ENCODE results near the gene XYLT1.

Gene XYLT1

GRCh38 chr16:17237350-17237944, 233.3 kb downstream of the XYLT1 start:
- peaks cover 4% of the 10 kb centered on the region for H3K4me1 ChIP-seq (ENCODE audit: control insufficient read depth, insufficient read depth, low read length)
- no peak overlapping the region for H3K9ac ChIP-seq (ENCODE audit: low read length in 2 of 2)
- no peak overlapping the region for H3K27ac ChIP-seq (ENCODE audit: low read length)
- H3K9me3 ChIP-seq (ENCODE audit: control insufficient read depth in 2 of 2, low read length in 2 of 2), result no peaks in the 10 kb centered on the region
- peaks cover 0 to 3% of the 10 kb centered on the region in 2 donors for H3K36me3 ChIP-seq (ENCODE audit: control insufficient read depth in 2 of 2, insufficient read depth in 2 of 2, low read length in 2 of 2)
- no peak overlapping the region for H3K4me3 ChIP-seq (ENCODE audit: low read length in 2 of 2)
- H3K27me3 ChIP-seq (ENCODE audit: control insufficient read depth in 1 of 2, insufficient read depth in 2 of 2, low read length in 2 of 2), result no peaks in the 10 kb centered on the region

GRCh38 chr16:17235147-17235815, 235.5 kb downstream of the XYLT1 start:
- Histone ChIP-seq H3K4me1 (ENCODE audit: control insufficient read depth, insufficient read depth, low read length) (peaks cover 4% of the 10 kb centered on the region), H3K9me3 (ENCODE audit: control insufficient read depth in 2 of 2, low read length in 2 of 2) (no peaks in the 10 kb centered on the region), H3K27ac (ENCODE audit: low read length) (no peak overlapping the region), H3K4me3 (ENCODE audit: low read length in 2 of 2) (no peak overlapping the region), H3K36me3 (ENCODE audit: control insufficient read depth in 2 of 2, insufficient read depth in 2 of 2, low read length in 2 of 2) (peaks cover 0 to 3% of the 10 kb centered on the region in 2 donors), H3K27me3 (ENCODE audit: control insufficient read depth in 1 of 2, insufficient read depth in 2 of 2, low read length in 2 of 2) (no peaks in the 10 kb centered on the region), H3K9ac (ENCODE audit: low read length in 2 of 2) (no peak overlapping the region)

GRCh38 chr16:17233318-17234002, 237.3 kb downstream of the XYLT1 start:
- peaks cover 0 to 3% of the 10 kb centered on the region in 2 donors for H3K36me3 ChIP-seq (ENCODE audit: control insufficient read depth in 2 of 2, insufficient read depth in 2 of 2, low read length in 2 of 2)
- no peak overlapping the region for H3K9ac ChIP-seq (ENCODE audit: low read length in 2 of 2)
- H3K9me3 ChIP-seq (ENCODE audit: control insufficient read depth in 2 of 2, low read length in 2 of 2), result no peaks in the 10 kb centered on the region
- peaks cover 4% of the 10 kb centered on the region for H3K4me1 ChIP-seq (ENCODE audit: control insufficient read depth, insufficient read depth, low read length)
- H3K27ac ChIP-seq (ENCODE audit: low read length), result no peak overlapping the region
- no peaks in the 10 kb centered on the region for H3K27me3 ChIP-seq (ENCODE audit: control insufficient read depth in 1 of 2, insufficient read depth in 2 of 2, low read length in 2 of 2)
- H3K4me3 ChIP-seq (ENCODE audit: low read length in 2 of 2), result no peak overlapping the region

- Histone ChIP-seq H3K4me1 (ENCODE audit: control insufficient read depth, insufficient read depth, low read length) (peaks cover 1% of the 10 kb centered on the region), H3K27ac (ENCODE audit: low read length) (no peak overlapping the region), H3K9me3 (ENCODE audit: control insufficient read depth in 2 of 2, low read length in 2 of 2) (no peaks in the 10 kb centered on the region), H3K9ac (ENCODE audit: low read length in 2 of 2) (no peak overlapping the region), H3K4me3 (ENCODE audit: low read length in 2 of 2) (no peak overlapping the region), H3K36me3 (ENCODE audit: control insufficient read depth in 2 of 2, insufficient read depth in 2 of 2, low read length in 2 of 2) (peaks cover 0 to 3% of the 10 kb centered on the region in 2 donors), H3K27me3 (ENCODE audit: control insufficient read depth in 1 of 2, insufficient read depth in 2 of 2, low read length in 2 of 2) (no peaks in the 10 kb centered on the region)
Measured at GRCh38 chr16:17232487-17232886, 238.3 kb downstream of the XYLT1 start.

GRCh38 chr16:17231972-17232371, 238.8 kb downstream of the XYLT1 start:
- no peak overlapping the region for H3K4me3 ChIP-seq (ENCODE audit: low read length in 2 of 2)
- H3K9me3 ChIP-seq (ENCODE audit: control insufficient read depth in 2 of 2, low read length in 2 of 2), result no peaks in the 10 kb centered on the region
- no peaks in the 10 kb centered on the region for H3K4me1 ChIP-seq (ENCODE audit: control insufficient read depth, insufficient read depth, low read length)
- no peak overlapping the region for H3K27ac ChIP-seq (ENCODE audit: low read length)
- H3K9ac ChIP-seq (ENCODE audit: low read length in 2 of 2), result no peak overlapping the region
- H3K36me3 ChIP-seq (ENCODE audit: control insufficient read depth in 2 of 2, insufficient read depth in 2 of 2, low read length in 2 of 2), result peaks cover 0 to 3% of the 10 kb centered on the region in 2 donors
- H3K27me3 ChIP-seq (ENCODE audit: control insufficient read depth in 1 of 2, insufficient read depth in 2 of 2, low read length in 2 of 2), result no peaks in the 10 kb centered on the region

- H3K4me1 ChIP-seq (ENCODE audit: control insufficient read depth, insufficient read depth, low read length), result no peaks in the 10 kb centered on the region
- H3K9me3 ChIP-seq (ENCODE audit: control insufficient read depth in 2 of 2, low read length in 2 of 2), result no peaks in the 10 kb centered on the region
- no peaks in the 10 kb centered on the region for H3K27me3 ChIP-seq (ENCODE audit: control insufficient read depth in 1 of 2, insufficient read depth in 2 of 2, low read length in 2 of 2)
- no peak overlapping the region for H3K9ac ChIP-seq (ENCODE audit: low read length in 2 of 2)
- no peaks in the 10 kb centered on the region for H3K36me3 ChIP-seq (ENCODE audit: control insufficient read depth in 2 of 2, insufficient read depth in 2 of 2, low read length in 2 of 2)
- H3K27ac ChIP-seq (ENCODE audit: low read length), result no peak overlapping the region
- H3K4me3 ChIP-seq (ENCODE audit: low read length in 2 of 2), result no peak overlapping the region
Measured at GRCh38 chr16:17230932-17231581, 239.7 kb downstream of the XYLT1 start.

- H3K27ac ChIP-seq (ENCODE audit: low read length), result no peak overlapping the region
- no peak overlapping the region for H3K4me3 ChIP-seq (ENCODE audit: low read length in 2 of 2)
- H3K27me3 ChIP-seq (ENCODE audit: control insufficient read depth in 1 of 2, insufficient read depth in 2 of 2, low read length in 2 of 2), result no peaks in the 10 kb centered on the region
- H3K9ac ChIP-seq (ENCODE audit: low read length in 2 of 2), result no peak overlapping the region
- H3K4me1 ChIP-seq (ENCODE audit: control insufficient read depth, insufficient read depth, low read length), result peaks cover 9% of the 10 kb centered on the region
- H3K36me3 ChIP-seq (ENCODE audit: control insufficient read depth in 2 of 2, insufficient read depth in 2 of 2, low read length in 2 of 2), result no peaks in the 10 kb centered on the region
- H3K9me3 ChIP-seq (ENCODE audit: control insufficient read depth in 2 of 2, low read length in 2 of 2), result no peaks in the 10 kb centered on the region
Measured at GRCh38 chr16:17229766-17230165, 241.0 kb downstream of the XYLT1 start.

GRCh38 chr16:17229131-17229530, 241.6 kb downstream of the XYLT1 start:
- H3K27ac ChIP-seq (ENCODE audit: low read length), result no peak overlapping the region
- H3K9me3 ChIP-seq (ENCODE audit: control insufficient read depth in 2 of 2, low read length in 2 of 2), result no peaks in the 10 kb centered on the region
- no peaks in the 10 kb centered on the region for H3K36me3 ChIP-seq (ENCODE audit: control insufficient read depth in 2 of 2, insufficient read depth in 2 of 2, low read length in 2 of 2)
- no peaks in the 10 kb centered on the region for H3K27me3 ChIP-seq (ENCODE audit: control insufficient read depth in 1 of 2, insufficient read depth in 2 of 2, low read length in 2 of 2)
- H3K4me3 ChIP-seq (ENCODE audit: low read length in 2 of 2), result no peak overlapping the region
- H3K4me1 ChIP-seq (ENCODE audit: control insufficient read depth, insufficient read depth, low read length), result peaks cover 16% of the 10 kb centered on the region
- H3K9ac ChIP-seq (ENCODE audit: low read length in 2 of 2), result no peak overlapping the region

GRCh38 chr16:17228708-17229055, 242.1 kb downstream of the XYLT1 start:
- H3K36me3 ChIP-seq (ENCODE audit: control insufficient read depth in 2 of 2, insufficient read depth in 2 of 2, low read length in 2 of 2), result no peaks in the 10 kb centered on the region
- no peaks in the 10 kb centered on the region for H3K27me3 ChIP-seq (ENCODE audit: control insufficient read depth in 1 of 2, insufficient read depth in 2 of 2, low read length in 2 of 2)
- H3K27ac ChIP-seq (ENCODE audit: low read length), result no peak overlapping the region
- peaks cover 17% of the 10 kb centered on the region for H3K4me1 ChIP-seq (ENCODE audit: control insufficient read depth, insufficient read depth, low read length)
- H3K9me3 ChIP-seq (ENCODE audit: control insufficient read depth in 2 of 2, low read length in 2 of 2), result no peaks in the 10 kb centered on the region
- no peak overlapping the region for H3K9ac ChIP-seq (ENCODE audit: low read length in 2 of 2)
- no peak overlapping the region for H3K4me3 ChIP-seq (ENCODE audit: low read length in 2 of 2)

GRCh38 chr16:17228048-17228707, 242.6 kb downstream of the XYLT1 start:
- Histone ChIP-seq H3K36me3 (ENCODE audit: control insufficient read depth in 2 of 2, insufficient read depth in 2 of 2, low read length in 2 of 2) (no peaks in the 10 kb centered on the region), H3K4me1 (ENCODE audit: control insufficient read depth, insufficient read depth, low read length) (peaks cover 17% of the 10 kb centered on the region), H3K27me3 (ENCODE audit: control insufficient read depth in 1 of 2, insufficient read depth in 2 of 2, low read length in 2 of 2) (no peaks in the 10 kb centered on the region), H3K9ac (ENCODE audit: low read length in 2 of 2) (no peak overlapping the region), H3K27ac (ENCODE audit: low read length) (no peak overlapping the region), H3K4me3 (ENCODE audit: low read length in 2 of 2) (no peak overlapping the region), H3K9me3 (ENCODE audit: control insufficient read depth in 2 of 2, low read length in 2 of 2) (no peaks in the 10 kb centered on the region)

Measured in stomach smooth muscle (tissue), 2 donors.